Liver (tissue), 3 donors: Measurements from ENCODE around the gene AGPAT3.

Source experiments
- CTCF ChIP-seq: fragments of 150-350 bp; IDR thresholded peaks from 2 replicates; pipeline ENCODE4 v1.5.1; 2017; ENCODE audit warnings: improper control_type of control experiment, low read depth, low read length; ENCODE audit not compliant: missing input control
- EGR1 ChIP-seq, 2 donors: IDR thresholded peaks; 2 replicates each; pipeline ENCODE4 v1.6.1; 2016 to 2018; ENCODE audit warnings: antibody characterized with exemption in 2 of 2, low read depth in 2 of 2
- RAD21 ChIP-seq, 2 donors: IDR thresholded peaks; 2 replicates each; pipeline ENCODE4 v1.6.1; 2016; ENCODE audit warnings: antibody characterized with exemption in 2 of 2, mild to moderate bottlenecking in 2 of 2
- REST ChIP-seq: IDR thresholded peaks from 2 replicates; pipeline ENCODE4 v1.6.1; 2016; ENCODE audit warnings: antibody characterized with exemption, mild to moderate bottlenecking
- RXRA ChIP-seq, 2 donors: IDR thresholded peaks; 2 replicates each; pipeline ENCODE4 v1.6.1; 2017 to 2018; ENCODE audit warnings: antibody characterized with exemption in 2 of 2, mild to moderate bottlenecking in 1 of 2
- TAF1 ChIP-seq: conservative IDR thresholded peaks from 2 replicates; pipeline ENCODE4 v1.6.1; 2016; ENCODE audit warnings: antibody characterized with exemption, mild to moderate bottlenecking
- YY1 ChIP-seq: IDR thresholded peaks from 2 replicates; pipeline ENCODE4 v1.6.1; 2016; ENCODE audit warnings: antibody characterized with exemption, mild to moderate bottlenecking
- TF ChIP-seq, protein P1 (sequence below): IDR thresholded peaks from 2 replicates; pipeline ENCODE4 v1.6.1; 2016; ENCODE audit warnings: antibody characterized with exemption
- donor health status: healthy.
- donor health status: healthy.

DNA sequence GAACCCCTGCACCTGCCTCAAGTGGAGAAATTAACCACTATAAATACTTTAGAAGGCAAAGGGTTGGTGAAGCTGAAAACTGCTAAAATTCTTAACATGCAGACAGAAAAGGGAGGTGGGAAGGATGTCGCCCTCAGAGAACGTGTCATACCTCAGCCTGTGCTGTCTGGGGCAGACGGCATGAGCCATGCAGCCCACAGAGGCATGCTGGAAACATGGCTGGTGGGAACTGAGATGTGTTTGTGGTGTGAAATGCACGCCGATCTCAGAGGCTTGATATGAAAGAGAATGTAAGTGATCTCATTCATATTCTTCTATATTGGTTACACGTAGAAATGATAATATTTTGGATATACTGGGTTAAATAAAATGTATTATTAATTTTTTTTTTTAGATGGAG lies 16.3 kb downstream of the AGPAT3 start:
- TF ChIP-seq CTCF: no peak
- TF ChIP-seq REST: no peak
- TF ChIP-seq YY1: no peak
- TF ChIP-seq TAF1: no peak
- no peak for TF ChIP-seq RAD21 (IDR thresholded peaks at IDR 0.05)
- no peak for TF ChIP-seq RXRA (IDR thresholded peaks at IDR 0.05)
- TF ChIP-seq, protein P1, sequence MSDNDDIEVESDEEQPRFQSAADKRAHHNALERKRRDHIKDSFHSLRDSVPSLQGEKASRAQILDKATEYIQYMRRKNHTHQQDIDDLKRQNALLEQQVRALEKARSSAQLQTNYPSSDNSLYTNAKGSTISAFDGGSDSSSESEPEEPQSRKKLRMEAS: no peak
- no peak for TF ChIP-seq EGR1 (IDR thresholded peaks at IDR 0.05; ENCODE audit: low read depth in 2 of 2)
